B cell (primary cell): ENCODE results near the gene TLNRD1. TPM values are rescaled to one million over a fixed set of nuclear protein-coding genes. Genes with fewer than 3 reads are reported as not detected.

ENCODE experiments used
- ATAC-seq: fragments of 200-7000 bp; cut with Tn5 transposase; one replicate; pipeline ENCODE4 v1.10.0; 2021; ENCODE audit warnings: low read depth, mild to moderate bottlenecking, moderate number of reproducible peaks, moderate library complexity
- CTCF ChIA-PET: fragments of 350-600 bp; sonication (Branson Sonifier 250); formaldehyde crosslinking; loops from one replicate; lab custom pipeline; 2021; ENCODE audit warnings: antibody characterized with exemption, inconsistent platforms; lab: Charles Lee
- POLR2A ChIA-PET: fragments of 350-600 bp; sonication (Branson Sonifier 250); formaldehyde crosslinking; loops from one replicate; lab custom pipeline; 2021; ENCODE audit warnings: antibody characterized with exemption; lab: Charles Lee
- DNase-seq: peaks from one replicate; pipeline ENCODE4 v3.0.0; 2013
- H2AFZ ChIP-seq: 2 replicates; pipeline ENCODE4 v1.6.1; 2012; ENCODE audit warnings: mild to moderate bottlenecking, low read depth, low read length; ENCODE audit not compliant: insufficient read depth, poor library complexity, severe bottlenecking
- H3K27ac ChIP-seq, 2 donors: 1 replicate in 1 of 2; 2 replicates in 1 of 2; pipeline ENCODE4 v1.5.1; 2012 to 2013; ENCODE audit warnings: low read length in 2 of 2, mild to moderate bottlenecking in 2 of 2, moderate library complexity in 1 of 2
- H3K27me3 ChIP-seq, 4 experiments: fragments of 200-600 bp in 1 of 4; sonication (generic) in 1 of 4; replicated peaks in 1 of 4; 1 replicate in 2 of 4; 2 replicates in 2 of 4; pipeline versions ENCODE4 v1.6.1 to v1.7.0; 2013 to 2016; ENCODE audit warnings: low read length in 3 of 4, mild to moderate bottlenecking in 2 of 4, mixed read lengths in 1 of 4, moderate library complexity in 1 of 4; ENCODE audit not compliant: insufficient read depth in 4 of 4, control insufficient read depth in 3 of 4; ENCODE audit errors: control extremely low read depth in 1 of 4
- H3K36me3 ChIP-seq, 2 experiments: replicated peaks in 1 of 2; 1 replicate in 1 of 2; 2 replicates in 1 of 2; pipeline versions ENCODE4 v1.6.1 to v1.7.1; 2013; ENCODE audit warnings: low read length in 1 of 2; ENCODE audit not compliant: insufficient read depth in 2 of 2, control insufficient read depth in 1 of 2; ENCODE audit errors: control extremely low read depth in 1 of 2, extremely low read depth in 1 of 2
- H3K4me1 ChIP-seq, 2 donors: fragments of 200-600 bp in 1 of 2; sonication (generic) in 1 of 2; 1 replicate in 1 of 2; 2 replicates in 1 of 2; pipeline versions ENCODE4 v1.5.1 to v1.6.1; 2013 to 2017; ENCODE audit warnings: low read length in 2 of 2; ENCODE audit not compliant: control insufficient read depth in 2 of 2, insufficient read depth in 2 of 2
- H3K4me2 ChIP-seq: replicated peaks from 2 replicates; pipeline ENCODE3; 2012; ENCODE audit warnings: mild to moderate bottlenecking, low read depth, low read length; ENCODE audit not compliant: poor library complexity, severe bottlenecking
- H3K4me3 ChIP-seq, 5 experiments: fragments of 200-600 bp in 1 of 5; sonication (generic) in 1 of 5; 1 replicate in 3 of 5; 2 replicates in 2 of 5; pipeline versions ENCODE4 v1.5.1 to v1.7.0; 2011 to 2016; ENCODE audit warnings: low read length in 4 of 5, mild to moderate bottlenecking in 4 of 5, low read depth in 2 of 5, control low read depth in 1 of 5, moderate library complexity in 1 of 5; ENCODE audit not compliant: insufficient read depth in 1 of 5; ENCODE audit errors: control extremely low read depth in 1 of 5, extremely low read depth in 1 of 5
- H3K79me2 ChIP-seq: fragments of 200-600 bp; sonication (generic); one replicate; pipeline ENCODE4 v1.6.0; 2016; ENCODE audit warnings: low read length; ENCODE audit not compliant: control insufficient read depth, insufficient read depth
- H3K9ac ChIP-seq: fragments of 200-600 bp; sonication (generic); 2 replicates; pipeline ENCODE4 v1.6.1; 2017; ENCODE audit warnings: mild to moderate bottlenecking, low read length, moderate library complexity
- H3K9me3 ChIP-seq, 3 donors: one replicate each; pipeline versions ENCODE4 v1.6.1 to v1.7.1; 2013; ENCODE audit warnings: low read length in 2 of 3; ENCODE audit not compliant: control insufficient read depth in 2 of 3, insufficient read depth in 1 of 3; ENCODE audit errors: control extremely low read depth in 1 of 3
- H4K20me1 ChIP-seq: 2 replicates; pipeline ENCODE4 v1.6.0; 2012; ENCODE audit warnings: mild to moderate bottlenecking, low read length; ENCODE audit not compliant: insufficient read depth, control insufficient read depth, poor library complexity, severe bottlenecking
- H3K27ac Mint-ChIP-seq: one replicate; pipeline ENCODE4 v1.8.0; 2021; ENCODE audit warnings: mixed read lengths
- H3K27me3 Mint-ChIP-seq: one replicate; pipeline ENCODE4 v1.8.0; 2021; ENCODE audit warnings: mixed read lengths
- H3K4me1 Mint-ChIP-seq: one replicate; pipeline ENCODE4 v1.8.0; 2021; ENCODE audit warnings: mixed read lengths
- H3K4me3 Mint-ChIP-seq: one replicate; pipeline ENCODE4 v1.8.0; 2021; ENCODE audit warnings: mixed read lengths
- H3K9me3 Mint-ChIP-seq: one replicate; pipeline ENCODE4 v1.8.0; 2022; ENCODE audit warnings: mixed read lengths; ENCODE audit not compliant: insufficient read depth
- CTCF ChIP-seq: fragments of 200-600 bp; IDR thresholded peaks from one replicate; pipeline ENCODE4 v1.8.0; 2022; ENCODE audit warnings: antibody characterized with exemption, mild to moderate bottlenecking
- EZH2 ChIP-seq: IDR thresholded peaks from 2 replicates; pipeline ENCODE4 v1.6.1; 2012; ENCODE audit warnings: borderline replicate concordance, low read depth, mild to moderate bottlenecking, moderate library complexity, low read length; ENCODE audit not compliant: insufficient read depth, poor library complexity, severe bottlenecking
- WGBS: methylation state at CpG from one replicate; pipeline ENCODE4 v1.1.5; 2013; ENCODE audit warnings: missing lambda C conversion rate; ENCODE audit not compliant: insufficient coverage; 5-methylcytosine and 5-hydroxymethylcytosine counted together
- intact Hi-C: fragments of 100-400 bp; cut with micrococcal nuclease; formaldehyde crosslinking; loops from one replicate; pipeline ENCODE4 v1.10.0; 2022
- polyA plus RNA-seq: library from polyadenylated mRNA; depleted of rRNA; stranded (reverse); fragments of >200 nt; gene quantifications from 2 replicates; pipeline ENCODE4 v1.2.3, GENCODE V29; 2012
- total RNA-seq, 2 donors: library from RNA; stranded (reverse); fragments of 120-200 nt in 1 of 2; gene quantifications; 1 replicate in 1 of 2; 2 replicates in 1 of 2; pipeline versions ENCODE4 v1.2.3 to v1.2.4, GENCODE V29; 2013 to 2022

Gene TLNRD1
- total and polyA plus RNA-seq, 2 donors (not counting 1 experiment from before 2014, with no cell fraction given) = 11.4 to 26.7 TPM

GRCh38 chr15:81038975-81039607 is 38.4 kb downstream of the TLNRD1 start:
- no peaks in the 10 kb centered on the region for H3K79me2 ChIP-seq
- no peak for DNase-seq
- 47% methylated on average over 4 of the region's 4 CpGs for WGBS
- no peak for ATAC-seq
- no peak overlapping the region for H3K4me3 ChIP-seq
- no peaks in the 10 kb centered on the region for H3K27me3 ChIP-seq
- H3K27ac Mint-ChIP-seq = no peak overlapping the region
- H3K9me3 ChIP-seq = peaks cover 0 to 1% (median 0%) of the 10 kb centered on the region in 3 donors
- TF ChIP-seq EZH2 = no peak
- TF ChIP-seq CTCF = no peak
- H3K9me3 Mint-ChIP-seq = no peaks in the 10 kb centered on the region
- CTCF ChIA-PET = interaction anchor here (2.0 to 2.1 kb wide), 2 partner anchors 69 to 227 kb away, joined by 5 read pairs; no protein-coding TSS in a partner anchor
- no peak overlapping the region for H3K4me2 ChIP-seq
- H3K4me1 ChIP-seq = no peaks in the 10 kb centered on the region
- H3K27me3 Mint-ChIP-seq = no peaks in the 10 kb centered on the region
- POLR2A ChIA-PET = no interaction called here
- no peak overlapping the region for H3K27ac ChIP-seq
- H3K36me3 ChIP-seq = no peaks in the 10 kb centered on the region
- H4K20me1 ChIP-seq = no peaks in the 10 kb centered on the region
- H3K4me3 Mint-ChIP-seq = no peak overlapping the region
- H3K9ac ChIP-seq = no peak overlapping the region
- no peak overlapping the region for H2AFZ ChIP-seq
- intact Hi-C loops = no loop called here
- no peaks in the 10 kb centered on the region for H3K4me1 Mint-ChIP-seq

GRCh38 chr15:81040757-81041156 is 40.0 kb downstream of the TLNRD1 start:
- WGBS = 100% methylated on average over 1 of the region's 6 CpGs
- intact Hi-C loops = no loop called here
- Histone ChIP-seq H3K4me1 (no peaks in the 10 kb centered on the region), H4K20me1 (no peaks in the 10 kb centered on the region), H3K4me3 (no peak overlapping the region), H3K4me2 (no peak overlapping the region), H3K36me3 (no peaks in the 10 kb centered on the region), H3K27me3 (no peaks in the 10 kb centered on the region), H2AFZ (no peak overlapping the region), H3K79me2 (no peaks in the 10 kb centered on the region), H3K27ac (no peak overlapping the region), H3K9me3 (peaks cover 0 to under 1% (median 0%) of the 10 kb centered on the region in 3 donors), H3K9ac (no peak overlapping the region)
- Mint-ChIP-seq H3K27me3 (no peaks in the 10 kb centered on the region), H3K9me3 (no peaks in the 10 kb centered on the region), H3K27ac (no peak overlapping the region), H3K4me3 (no peak overlapping the region), H3K4me1 (no peaks in the 10 kb centered on the region)
- ATAC-seq = no peak
- ChIA-PET CTCF (no interaction called here), POLR2A (no interaction called here)
- TF ChIP-seq EZH2 (no peak), CTCF (no peak)
- no peak for DNase-seq
